AG09309 (cell line): Measurements from ENCODE around the gene SNX6.
"Not testable (repeated sequence)": the region's sequence is repeated elsewhere in the genome, so short reads cannot be mapped to it uniquely, and the experiment has no call there.

Source experiments
- DNase-seq: peaks from one replicate; pipeline ENCODE4 v3.0.0-alpha.2; 2010; ENCODE audit warnings: low read depth
- H3K4me3 ChIP-seq: 2 replicates; pipeline ENCODE4 v1.5.1; 2011; ENCODE audit warnings: mild to moderate bottlenecking, low read depth, low read length, moderate library complexity; ENCODE audit not compliant: control insufficient read depth
- CTCF ChIP-seq: IDR thresholded peaks from 2 replicates; pipeline ENCODE4 v1.5.1; 2011; ENCODE audit warnings: mild to moderate bottlenecking, low read depth, low read length, inconsistent platforms; ENCODE audit not compliant: insufficient read depth, control insufficient read depth; ENCODE audit errors: missing control alignments

The SNX6 gene

GRCh38 chr14:34548472-34548981 lies 81.4 kb downstream of the SNX6 start:
- TF ChIP-seq CTCF: no peak
- no peak overlapping the region for H3K4me3 ChIP-seq
- DNase-seq: no peak

GRCh38 chr14:34547136-34547520 lies 82.8 kb downstream of the SNX6 start:
- DNase-seq, H3K4me3 ChIP-seq: not testable (repeated sequence)

GRCh38 chr14:34546272-34547135 lies 83.4 kb downstream of the SNX6 start:
- not testable (repeated sequence) for H3K4me3 ChIP-seq, DNase-seq

- H3K4me3 ChIP-seq: peak overlapping the region; percentile 74
- DNase-seq: not testable (repeated sequence)
These were observed 89.5 kb downstream of the SNX6 start for GRCh38 chr14:34540181-34541059.

- peak within 1 kb of the TSS; percentile 74 for H3K4me3 ChIP-seq
- DNase-seq: peak; percentile 87
- peak; percentile 7 for TF ChIP-seq CTCF
These were observed 90.4 kb downstream of the SNX6 start, which contains the start of gene EAPP for GRCh38 chr14:34539407-34540180. Gene EAPP (minus strand): TSS chr14:34539701. CDS start chr14:34539628, 73 bp downstream.

DNA sequence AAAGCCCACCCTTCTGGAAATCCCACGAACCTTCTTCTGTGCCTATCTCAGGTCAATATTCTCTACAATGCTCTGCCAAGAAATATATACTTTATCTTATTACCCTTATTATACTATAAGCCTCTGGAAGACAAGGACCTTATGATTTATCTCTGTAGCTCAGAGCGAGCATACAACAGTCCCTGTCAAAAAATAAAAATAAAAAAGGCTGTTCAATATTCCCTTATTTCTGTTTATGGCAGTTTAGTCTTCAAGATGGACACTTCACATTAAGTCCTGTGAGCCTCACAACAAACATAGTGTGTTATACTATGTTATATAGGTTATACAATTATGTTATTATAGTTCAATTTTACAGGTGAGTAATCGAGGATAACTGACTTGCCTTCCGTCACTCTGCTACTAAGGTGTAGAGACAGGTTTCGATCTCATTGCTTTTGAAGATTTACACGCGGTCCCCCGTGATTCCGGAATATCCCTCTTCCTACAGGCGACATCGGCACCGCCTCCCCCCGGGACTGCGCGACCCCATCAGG lies 91.0 kb downstream of the SNX6 start:
- no peak for DNase-seq
- TF ChIP-seq CTCF: no peak
- peak overlapping the region; percentile 74 for H3K4me3 ChIP-seq

- peak overlapping the region; percentile 74; the same call in 1 of the 2 replicates for H3K4me3 ChIP-seq
- not testable (repeated sequence) for DNase-seq
These were observed 91.9 kb downstream of the SNX6 start for GRCh38 chr14:34538096-34538495.

DNA sequence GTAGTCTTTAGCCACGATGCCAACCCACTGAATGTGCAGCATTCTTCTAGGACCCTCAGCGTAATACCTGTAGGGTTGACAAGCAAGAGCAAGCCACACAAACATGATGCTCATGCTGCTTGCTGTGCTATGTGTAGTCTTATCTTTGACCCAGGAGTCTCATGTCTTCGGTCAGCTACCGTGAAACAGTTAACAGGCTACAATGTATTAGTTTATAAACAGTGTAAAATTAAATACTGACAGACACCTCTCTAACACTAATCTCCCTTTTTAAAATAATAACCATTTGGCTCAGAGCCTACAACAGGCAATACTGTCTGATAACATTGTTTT lies 92.3 kb downstream of the SNX6 start:
- no peak for TF ChIP-seq CTCF
- H3K4me3 ChIP-seq: no peak overlapping the region
- DNase-seq: no peak
